Activated CD8-positive, alpha-beta memory T cell treated with anti-CD3 and anti-CD28 coated beads for 48 hours (primary cell): ENCODE results near the gene RABGAP1L.
"Not testable (repeated sequence)": the region's sequence is repeated elsewhere in the genome, so short reads cannot be mapped to it uniquely, and the experiment has no call there.

Source experiments
- DNase-seq, 3 experiments: peaks; one replicate each; pipeline ENCODE4 v3.0.0-alpha.2; 2020; ENCODE audit warnings: low read depth in 2 of 3, low spot score in 2 of 3

Gene RABGAP1L

DNA sequence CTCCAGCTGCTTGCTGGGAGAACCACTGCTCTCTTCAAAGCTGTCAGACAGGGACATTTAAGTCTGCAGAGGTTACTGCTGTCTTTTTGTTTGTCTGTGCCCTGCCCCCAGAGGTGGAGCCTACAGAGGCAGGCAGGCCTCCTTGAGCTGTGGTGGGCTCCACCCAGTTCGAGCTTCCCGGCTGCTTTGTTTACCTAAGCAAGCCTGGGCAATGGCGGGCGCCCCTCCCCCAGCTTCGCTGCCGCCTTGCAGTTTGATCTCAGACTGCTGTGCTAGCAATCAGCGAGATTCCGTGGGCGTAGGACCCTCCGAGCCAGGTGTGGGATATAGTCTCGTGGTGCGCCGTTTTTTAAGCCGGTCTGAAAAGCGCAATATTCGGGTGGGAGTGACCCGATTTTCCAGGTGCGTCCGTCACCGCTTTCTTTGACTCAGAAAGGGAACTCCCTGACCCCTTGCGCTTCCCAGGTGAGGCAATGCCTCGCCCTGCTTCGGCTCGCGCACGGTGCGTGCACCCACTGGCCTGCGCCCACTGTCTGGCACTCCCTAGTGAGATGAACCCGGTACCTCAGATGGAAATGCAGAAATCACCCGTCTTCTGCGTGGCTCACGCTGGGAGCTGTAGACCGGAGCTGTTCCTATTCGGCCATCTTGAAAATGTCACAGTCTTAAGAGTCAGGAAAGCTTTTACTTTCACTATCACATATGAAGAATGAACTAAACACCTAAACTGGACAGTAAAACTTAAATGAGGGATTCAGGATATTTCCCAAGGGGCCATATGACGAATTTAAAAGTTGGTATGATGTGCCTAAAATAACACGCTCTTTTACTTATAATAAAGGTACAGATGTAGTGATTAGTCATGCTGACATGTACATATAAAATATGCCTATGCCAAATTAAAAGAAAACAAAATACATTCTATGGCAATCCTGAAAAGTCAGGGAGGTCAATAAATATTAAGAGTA, 689.6 kb downstream of the RABGAP1L start:
- DNase-seq = not testable (repeated sequence)

DNA sequence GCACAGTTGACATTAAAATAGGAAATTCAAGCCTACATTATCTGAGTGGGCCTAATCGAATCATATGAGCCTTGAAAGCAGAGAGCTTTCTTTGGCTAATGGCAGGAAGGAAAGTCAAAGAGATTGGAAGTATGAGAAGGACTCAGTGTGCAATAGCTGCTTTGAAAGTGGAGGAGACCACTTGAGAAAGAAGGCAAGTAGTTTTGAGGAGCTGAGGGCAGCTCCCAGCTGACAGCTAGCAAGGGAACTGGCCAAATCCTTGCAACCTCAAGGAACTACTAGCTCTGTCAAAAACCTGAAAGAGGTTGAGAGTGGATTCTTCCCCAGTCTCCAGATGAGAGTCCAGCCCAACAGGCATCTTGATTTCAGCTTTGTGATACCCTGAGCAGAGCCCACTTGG, 691.4 kb downstream of the RABGAP1L start:
- no peak for DNase-seq

DNA sequence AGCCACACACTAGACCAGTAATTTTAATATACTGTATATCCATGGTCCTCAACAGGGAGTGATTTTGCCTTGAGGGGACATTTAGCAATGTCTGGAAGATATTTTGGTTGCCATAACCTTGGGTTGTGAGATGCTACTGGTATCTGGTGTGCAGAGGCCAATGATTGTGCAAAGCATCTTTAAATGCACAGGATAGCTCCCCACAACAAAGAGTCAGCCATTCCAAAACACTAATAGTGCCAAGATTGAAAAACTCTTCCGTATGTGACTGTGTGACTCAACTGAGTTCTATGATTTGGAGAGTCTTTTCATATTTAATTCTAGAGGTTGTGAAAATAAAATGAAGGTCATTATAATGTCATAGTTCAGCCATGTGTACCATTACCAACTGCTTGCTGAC, 699.0 kb downstream of the RABGAP1L start:
- no peak for DNase-seq

DNA sequence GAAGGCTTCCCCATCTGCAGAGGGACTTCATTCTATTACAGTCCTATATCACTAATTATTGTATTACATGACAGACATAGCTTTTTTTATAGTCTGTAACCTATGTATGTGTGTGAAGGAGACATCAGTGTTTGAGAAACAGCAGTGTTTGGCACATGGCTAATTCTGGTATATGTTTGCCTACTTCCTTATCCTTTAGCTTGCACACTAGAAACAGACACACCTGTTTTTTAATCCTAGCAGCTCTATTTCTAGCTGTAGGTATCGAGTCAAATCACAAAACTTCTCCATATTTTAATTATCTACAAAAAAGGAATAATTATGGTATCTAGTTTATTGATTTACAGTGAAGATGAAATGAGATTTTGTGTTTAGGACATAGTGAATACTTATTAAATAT, 711.0 kb downstream of the RABGAP1L start:
- DNase-seq = no peak

DNA sequence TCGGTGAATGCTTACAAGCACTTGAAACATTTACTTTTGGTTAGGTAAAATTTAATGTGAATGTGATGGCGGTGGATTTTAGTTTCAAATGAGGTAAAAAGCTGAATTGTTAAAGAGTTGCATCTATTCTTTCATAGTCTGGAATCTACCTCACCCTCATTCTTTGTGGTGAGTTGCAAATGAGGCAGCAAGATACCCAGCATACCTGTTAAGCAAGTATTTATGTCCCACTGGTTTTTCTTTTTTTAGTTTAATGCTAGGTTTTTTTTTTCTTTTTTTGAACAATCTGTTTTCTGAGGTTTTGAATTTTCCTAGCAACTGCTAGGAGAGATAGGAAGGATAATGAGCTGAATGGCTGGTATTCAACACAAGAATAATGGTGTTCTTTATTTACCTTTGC, 712.6 kb downstream of the RABGAP1L start:
- DNase-seq = no peak

DNA sequence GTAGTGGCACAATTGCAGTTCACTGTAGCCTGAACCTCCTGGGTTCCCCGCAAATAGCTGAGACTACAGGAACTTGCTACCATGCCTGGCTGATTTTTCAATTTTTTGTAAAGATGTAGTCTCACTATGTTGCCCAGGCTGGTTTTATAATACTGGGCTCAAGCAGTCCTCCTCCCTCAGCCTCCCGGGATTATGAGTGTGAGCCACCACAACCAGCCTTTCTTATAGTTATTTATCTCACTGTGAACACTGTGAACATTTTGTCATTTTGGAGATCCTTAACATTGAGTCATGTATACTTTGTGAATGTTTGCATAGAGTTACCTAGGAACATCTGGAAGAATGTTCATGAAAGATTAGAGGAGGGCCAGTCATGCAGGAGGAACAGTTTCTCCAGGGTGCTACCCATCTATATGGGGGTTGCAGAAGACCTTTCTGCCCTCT, 713.3 kb downstream of the RABGAP1L start:
- no peak for DNase-seq

DNA sequence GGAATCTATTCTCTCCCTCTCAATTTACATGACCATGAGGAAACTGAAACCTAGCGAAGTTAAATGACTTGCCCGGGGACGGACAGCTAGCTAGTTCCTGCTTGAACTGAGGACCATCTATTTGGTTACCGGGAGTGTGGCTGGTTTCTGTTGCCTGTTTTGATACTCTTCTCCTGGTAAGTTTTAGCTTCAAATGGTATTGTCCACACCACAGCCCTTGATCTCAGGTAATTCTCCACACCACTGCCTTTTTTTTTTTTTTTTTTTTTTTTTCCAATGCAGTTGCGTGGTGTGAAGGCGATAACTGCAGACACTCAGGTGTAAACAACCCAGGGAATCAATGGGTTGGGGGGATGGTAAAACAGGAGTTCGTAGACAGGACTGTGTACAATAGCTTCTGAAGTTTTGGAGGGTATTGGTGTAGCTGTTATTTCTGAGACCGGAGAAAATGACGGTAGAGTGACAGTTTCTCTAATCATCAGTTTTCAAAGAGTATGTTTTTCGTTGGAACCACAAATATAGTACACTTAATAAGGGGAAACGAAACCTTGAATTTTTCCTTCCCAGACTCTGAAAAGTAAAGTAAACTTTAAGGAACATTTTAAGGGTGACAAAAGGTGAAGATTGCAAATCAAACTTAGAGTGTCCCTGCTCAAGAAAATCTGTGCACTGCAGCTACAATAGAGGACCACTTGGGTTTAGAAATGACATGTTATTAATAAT, 715.2 kb downstream of the RABGAP1L start:
- no peak for DNase-seq

DNA sequence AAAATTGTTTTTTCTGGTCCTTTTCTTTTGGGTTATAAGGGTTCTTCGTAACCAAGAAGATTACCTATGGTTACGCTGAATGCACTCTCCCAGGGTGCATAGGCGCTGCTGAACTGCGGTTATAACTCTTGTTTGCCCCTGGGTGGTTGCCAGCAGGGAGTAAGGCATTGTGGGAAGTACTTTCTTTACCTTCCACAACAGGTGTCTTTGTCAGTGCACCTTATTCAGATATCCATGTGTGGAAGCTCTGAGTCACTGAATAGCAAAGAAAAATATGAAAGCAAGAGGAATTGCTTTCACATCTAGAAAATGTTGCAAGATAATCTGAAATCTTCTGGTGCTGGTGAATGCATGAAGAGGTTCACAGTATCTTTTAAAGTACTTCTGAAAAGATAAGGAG, 716.0 kb downstream of the RABGAP1L start:
- DNase-seq = no peak

DNA sequence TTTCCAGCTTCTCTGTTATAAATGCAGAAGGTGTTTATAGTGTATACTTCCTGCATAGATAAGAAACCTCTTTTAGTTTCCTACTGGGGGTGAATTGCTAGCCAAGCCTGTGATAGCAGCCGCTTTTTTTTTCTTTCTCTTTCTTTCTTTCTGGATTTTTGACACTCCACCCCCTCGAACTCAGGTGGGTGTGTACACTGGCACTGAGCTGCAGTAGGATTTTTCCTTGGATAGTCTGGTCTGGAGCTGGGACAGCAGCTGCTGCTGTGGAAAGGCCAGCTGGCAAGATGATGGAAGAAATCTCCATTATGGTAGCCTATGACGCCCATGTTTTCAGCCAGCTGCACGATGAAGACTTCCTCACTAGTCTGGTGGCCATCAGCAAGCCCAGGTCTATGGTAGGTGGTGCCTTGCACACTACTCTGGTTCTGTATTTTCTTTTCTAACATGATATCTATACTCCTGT, 717.9 kb downstream of the RABGAP1L start:
- no peak for DNase-seq

DNA sequence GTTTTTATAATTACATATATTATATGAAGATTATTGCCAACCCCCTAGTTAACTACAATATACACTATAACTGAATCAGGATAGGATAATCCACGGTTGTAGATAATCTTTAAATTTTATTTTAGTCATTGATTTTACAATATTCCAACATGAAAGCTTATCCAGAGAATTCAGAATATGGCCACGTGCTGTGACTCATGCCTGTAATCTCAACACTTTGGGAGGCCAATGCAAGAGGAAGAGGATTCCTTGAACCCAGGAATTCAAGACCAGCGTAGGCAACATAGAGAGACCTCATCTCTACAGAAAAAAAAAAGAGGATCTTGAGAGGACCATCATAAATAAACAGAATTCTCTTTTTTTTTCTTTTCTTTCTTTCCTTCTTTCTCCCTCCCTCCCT, 720.9 kb downstream of the RABGAP1L start:
- DNase-seq = no peak

DNA sequence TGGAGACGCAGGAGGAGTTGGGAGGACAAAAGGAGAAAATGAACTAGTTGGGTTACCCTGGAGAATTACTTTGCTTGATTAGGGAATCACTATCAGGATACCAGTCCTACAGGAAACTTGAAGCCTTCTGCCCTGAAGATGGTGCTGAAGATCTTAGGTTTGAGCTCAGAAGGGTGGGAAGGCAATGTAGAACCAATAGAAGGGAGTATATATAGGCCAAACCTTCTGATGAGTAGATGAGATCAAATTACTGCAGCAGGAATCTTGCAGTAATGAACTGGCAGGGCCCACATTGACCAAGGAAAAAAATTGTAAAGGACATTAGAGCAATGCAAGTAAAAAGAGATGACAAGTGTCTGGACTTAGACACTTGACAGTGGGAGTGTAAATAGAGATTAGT, 724.1 kb downstream of the RABGAP1L start:
- DNase-seq = no peak

DNA sequence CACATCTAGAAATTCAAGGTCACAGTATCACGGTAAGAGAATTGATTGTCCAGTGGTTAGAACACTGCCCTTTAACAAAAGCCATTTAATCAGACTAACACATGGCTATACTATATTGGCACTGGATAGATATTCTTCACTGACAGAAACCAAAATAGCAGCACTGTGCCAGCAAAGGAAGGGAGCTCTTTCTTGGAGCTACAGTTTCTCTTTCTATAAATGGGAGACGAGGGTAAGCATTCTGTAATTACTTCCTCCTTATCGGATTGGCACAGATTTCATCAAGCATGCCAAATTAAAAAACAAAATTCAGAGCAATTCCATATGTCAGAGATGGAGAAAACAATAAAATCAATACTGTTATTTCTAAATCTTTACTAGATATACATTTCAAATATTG, 724.7 kb downstream of the RABGAP1L start:
- no peak for DNase-seq

DNA sequence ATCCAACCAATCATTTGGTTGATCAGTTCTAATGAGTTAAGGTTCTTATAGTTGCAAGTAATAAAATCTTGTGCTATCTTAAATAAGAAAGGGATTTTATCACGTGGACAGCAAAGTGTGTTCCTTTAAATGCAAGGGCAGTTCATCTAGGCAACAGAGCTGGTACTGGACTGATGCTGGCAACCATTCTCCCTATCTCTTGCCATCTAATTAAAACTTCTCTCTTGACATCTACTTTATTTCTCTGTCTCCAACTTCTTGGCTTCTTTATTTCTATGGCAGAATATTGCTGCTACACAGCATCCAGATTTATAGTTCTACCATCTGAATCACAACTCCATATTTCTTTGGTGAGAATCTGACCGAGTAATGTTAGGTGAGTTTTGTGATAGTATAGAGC, 725.2 kb downstream of the RABGAP1L start:
- no peak for DNase-seq

DNA sequence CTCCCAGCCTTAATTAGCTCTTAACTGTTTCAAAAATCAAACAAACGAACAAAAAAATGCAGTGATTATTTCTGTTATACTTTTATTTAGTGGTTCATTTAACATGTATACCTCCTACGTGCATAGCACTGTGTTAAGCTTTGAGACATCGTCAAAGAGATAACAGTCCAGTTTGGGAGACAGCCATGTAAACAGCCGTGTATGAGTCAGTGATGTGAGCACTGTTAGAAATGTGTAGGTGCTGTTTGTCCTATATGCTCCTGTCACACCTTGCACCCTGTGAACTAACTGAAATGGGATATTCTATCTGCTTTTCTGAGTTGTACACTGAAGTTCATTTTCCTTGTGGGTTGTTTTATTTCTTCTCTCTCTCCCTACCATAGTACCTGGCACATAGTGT, 730.7 kb downstream of the RABGAP1L start:
- DNase-seq = no peak

DNA sequence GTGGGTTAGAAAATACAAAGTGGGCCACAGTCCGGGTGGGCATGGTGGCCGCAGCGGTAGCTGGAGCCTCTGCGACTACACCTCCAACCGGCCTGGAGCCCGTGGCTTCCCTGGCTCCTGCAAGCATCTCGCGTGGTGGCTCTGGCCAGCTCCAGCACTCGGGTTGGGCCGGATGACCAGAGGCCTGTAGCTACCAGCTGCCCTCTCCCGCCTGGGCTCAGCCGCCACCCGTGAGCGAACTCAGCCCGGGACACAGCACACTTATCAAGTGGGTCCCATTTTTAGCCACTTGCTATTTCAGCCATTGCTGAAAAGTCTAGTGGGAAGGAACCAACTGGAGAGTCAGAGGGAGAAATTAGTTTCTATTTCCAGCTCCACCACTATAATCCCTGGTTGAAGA, 732.7 kb downstream of the RABGAP1L start:
- DNase-seq = no peak

DNA sequence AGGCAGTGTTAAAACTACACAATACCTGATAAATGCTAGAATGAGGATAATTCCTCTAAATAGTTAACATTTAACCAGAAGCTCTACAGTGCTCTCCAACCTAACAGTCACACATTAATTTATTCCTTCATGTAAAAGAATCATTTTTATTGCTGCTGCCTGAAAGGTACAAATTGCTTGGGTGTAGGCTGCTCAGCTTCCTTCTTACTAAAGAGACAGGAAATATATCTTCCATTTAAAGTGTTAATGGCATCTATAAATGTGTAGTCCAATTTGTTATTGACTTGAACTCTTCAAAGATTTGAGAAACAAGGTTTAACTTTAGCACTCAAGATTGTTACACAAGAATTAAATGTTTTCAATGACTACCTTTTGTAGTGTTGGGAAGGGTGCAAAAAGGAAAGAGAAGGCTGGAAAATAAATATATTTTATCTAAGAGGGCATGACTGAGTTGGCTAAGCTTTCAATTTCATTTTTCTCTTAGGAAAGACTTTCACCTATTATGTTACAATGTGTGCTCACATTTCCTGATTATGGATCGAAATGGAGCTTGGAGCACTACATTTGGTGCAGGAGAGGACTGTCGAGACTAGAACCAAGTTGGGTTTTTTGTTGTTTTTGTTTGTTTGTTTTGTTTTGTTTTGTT, 734.9 kb downstream of the RABGAP1L start:
- no peak for DNase-seq

DNA sequence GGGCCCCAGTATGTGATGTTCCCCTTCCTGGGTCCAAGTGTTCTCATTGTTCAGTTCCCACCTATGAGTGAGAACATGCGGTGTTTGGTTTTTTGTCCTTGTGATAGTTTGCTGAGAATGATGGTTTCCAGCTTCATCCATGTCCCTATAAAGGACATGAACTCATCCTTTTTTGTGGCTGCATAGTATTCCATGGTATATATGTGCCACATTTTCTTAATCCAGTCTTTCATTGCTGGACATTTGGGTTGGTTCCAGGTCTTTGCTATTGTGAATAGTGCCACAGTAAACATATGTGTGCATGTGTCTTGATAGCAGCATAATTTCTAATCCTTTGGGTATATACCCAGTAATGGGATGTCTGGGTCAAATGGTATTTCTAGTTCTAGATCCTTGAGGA, 736.3 kb downstream of the RABGAP1L start:
- not testable (repeated sequence) for DNase-seq

DNA sequence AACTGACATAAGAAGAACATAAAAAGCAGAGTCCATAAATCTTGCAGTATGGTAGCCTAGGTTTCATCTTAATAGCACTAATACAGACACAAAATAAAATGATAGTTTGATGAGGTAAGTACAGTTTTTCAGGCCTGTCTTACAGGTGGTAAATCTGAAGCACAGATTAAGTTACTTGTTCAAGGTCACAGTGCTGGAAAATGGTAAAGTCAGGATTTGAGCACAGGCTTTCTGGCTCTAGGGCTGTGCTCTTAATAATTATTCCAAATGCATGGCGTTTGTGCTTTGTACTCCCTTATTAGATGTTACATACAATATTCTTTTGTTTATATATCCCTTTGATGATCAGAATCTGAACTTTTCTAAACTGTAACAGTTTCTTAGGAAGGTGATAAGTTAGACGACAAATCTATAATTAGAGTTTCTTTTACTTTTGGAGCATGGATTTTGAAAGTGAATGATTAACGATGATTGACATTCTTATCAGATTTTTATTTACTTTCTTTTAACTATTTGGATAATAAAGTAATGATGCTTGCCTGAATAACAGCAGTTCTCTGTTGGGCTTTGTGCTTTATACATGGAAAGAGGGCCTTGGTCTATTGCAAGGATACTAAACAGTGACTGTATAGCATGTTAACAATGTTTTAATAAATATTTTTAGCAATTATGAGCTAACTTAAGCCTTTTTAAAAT, 738.9 kb downstream of the RABGAP1L start:
- DNase-seq = no peak

DNA sequence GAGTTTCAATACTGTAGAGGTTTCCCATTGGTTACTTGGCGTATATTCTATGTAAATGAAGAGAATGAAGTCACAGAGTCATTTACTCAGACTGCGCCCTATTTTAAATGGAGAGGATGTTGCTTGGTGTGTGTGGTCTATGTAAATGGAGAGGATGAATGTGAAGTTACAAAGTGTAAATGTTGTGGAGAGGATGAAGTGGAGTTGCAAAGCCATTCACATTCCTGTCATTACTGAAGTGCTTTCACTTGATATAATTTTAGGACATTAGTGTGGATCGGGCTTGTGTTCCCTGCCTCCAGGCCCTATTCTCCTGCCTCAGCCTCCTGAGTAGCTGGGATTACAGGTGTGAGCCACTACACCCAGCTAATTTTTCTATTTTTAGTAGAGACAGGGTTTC, 741.0 kb downstream of the RABGAP1L start:
- no peak for DNase-seq

DNA sequence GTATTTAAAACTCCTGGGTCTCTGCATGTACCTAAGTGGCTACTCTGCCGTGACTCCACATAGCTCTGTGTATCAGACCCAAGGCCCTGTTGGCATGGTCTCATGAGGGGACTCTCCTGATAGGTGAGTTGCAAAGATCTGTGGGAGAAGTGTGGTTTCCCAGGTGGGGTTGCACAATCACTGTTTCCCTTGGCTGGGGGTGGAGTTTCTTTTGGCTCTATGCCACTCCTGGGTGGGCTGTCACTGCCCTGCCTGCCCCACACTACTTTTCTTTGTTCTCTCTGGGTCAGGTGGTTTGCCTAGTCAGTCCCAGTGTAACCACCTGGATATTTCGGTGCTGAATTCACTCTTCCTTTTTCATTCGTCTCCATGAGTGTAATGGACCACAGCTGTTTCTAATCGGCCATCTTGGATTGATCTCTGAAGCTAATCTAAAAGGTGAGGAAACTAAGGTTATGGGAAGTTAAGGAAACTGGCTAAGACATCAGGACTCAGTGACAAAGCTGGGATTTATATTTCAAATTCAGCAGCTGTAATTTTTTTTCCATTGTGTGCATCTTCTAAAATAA, 743.3 kb downstream of the RABGAP1L start:
- no peak for DNase-seq

DNA sequence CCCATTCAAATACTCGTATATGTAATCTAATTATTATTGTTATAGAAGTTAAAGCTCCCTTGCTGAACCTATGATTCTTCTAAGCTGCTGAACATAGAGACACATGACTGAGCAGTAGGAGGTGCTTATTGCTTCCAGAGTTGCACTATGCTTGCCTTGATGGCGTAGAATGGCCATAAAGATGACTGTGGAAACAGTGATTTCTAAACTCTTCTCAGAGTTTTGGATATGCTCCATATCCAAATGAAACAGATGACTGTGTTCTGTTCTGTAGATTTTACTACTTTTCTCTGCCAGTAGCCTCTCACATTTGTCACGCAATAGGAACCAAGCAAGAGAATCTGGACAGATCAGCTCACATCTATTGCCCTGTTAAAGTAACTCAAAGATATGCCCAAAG, 752.3 kb downstream of the RABGAP1L start:
- DNase-seq = no peak
